GM19372 (cell line): ENCODE measurements around the gene RANBP17.
"Not testable (repeated sequence)": the region's sequence is repeated elsewhere in the genome, so short reads cannot be mapped to it uniquely, and the experiment has no call there.

Experiments used
- ATAC-seq: cut with Tn5 transposase; IDR thresholded peaks from one replicate; pipeline ENCODE4 v1.9.1; 2021; ENCODE audit warnings: mild to moderate bottlenecking, low read depth, moderate library complexity; ENCODE audit not compliant: unreplicated experiment

The RANBP17 gene

GRCh38 chr5:171283753-171284152 lies 421.9 kb downstream of the RANBP17 start:
- no peak for ATAC-seq

GRCh38 chr5:171285465-171285864 lies 423.6 kb downstream of the RANBP17 start:
- no peak for ATAC-seq

DNA sequence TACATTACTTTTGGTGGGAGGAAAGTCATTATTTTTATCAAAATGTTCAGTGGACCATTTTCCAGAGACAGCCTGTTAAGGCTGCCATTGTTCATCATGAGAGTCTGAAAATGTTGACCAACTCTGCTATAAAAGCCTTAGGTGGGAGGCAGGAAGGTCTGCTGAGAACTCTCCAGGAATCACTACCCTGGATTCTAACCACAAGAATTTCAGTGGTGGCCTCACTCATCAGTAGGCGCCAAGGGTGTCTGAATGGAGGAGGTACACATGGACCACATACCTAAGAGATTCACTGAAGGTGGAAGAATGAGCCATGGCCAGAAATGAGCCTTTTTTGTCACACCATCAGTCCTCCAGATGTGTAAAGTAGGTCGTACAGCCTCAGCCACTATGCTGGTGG lies 426.2 kb downstream of the RANBP17 start:
- no peak for ATAC-seq

GRCh38 chr5:171291371-171291770 lies 429.6 kb downstream of the RANBP17 start:
- no peak for ATAC-seq

GRCh38 chr5:171295299-171295698 lies 433.5 kb downstream of the RANBP17 start:
- no peak for ATAC-seq

DNA sequence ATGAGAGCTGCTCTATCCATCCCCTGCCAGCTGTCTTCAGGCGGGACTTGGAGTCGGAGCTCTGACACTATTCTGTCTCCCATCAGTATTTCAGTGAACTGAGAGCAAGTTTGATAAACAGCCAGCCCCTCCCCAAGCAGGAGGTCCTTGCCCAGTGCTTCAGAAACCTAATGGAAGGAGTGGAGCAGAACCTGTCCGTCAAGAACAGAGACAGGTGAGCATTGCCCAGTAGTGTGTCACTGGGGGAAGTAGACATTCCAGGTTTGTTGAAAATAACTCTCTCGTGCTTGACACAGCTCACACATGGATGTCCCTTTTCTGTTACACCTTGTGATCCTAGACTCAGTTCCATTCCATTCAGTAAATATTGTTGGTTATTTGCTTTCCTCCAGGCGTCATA lies 434.0 kb downstream of the RANBP17 start:
- ATAC-seq: no peak

DNA sequence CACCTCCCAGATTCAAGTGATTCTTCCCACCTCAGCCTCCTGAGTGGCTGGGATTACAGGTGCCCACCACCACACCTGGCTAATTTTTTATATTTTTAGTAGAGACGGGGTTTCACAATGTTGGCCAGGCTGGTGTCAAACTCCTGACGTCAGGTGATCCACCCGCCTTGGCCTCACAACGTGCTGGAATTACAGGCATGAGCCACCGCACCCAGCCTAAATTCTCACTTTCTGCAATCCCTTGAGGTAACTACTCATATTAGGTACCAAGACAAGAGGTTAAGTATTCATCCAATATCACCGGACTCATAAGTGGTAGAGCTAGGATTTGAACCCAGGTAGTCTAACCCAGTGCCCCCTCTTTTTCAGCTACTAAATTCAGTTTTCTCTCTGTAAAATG lies 436.1 kb downstream of the RANBP17 start:
- not testable (repeated sequence) for ATAC-seq

DNA sequence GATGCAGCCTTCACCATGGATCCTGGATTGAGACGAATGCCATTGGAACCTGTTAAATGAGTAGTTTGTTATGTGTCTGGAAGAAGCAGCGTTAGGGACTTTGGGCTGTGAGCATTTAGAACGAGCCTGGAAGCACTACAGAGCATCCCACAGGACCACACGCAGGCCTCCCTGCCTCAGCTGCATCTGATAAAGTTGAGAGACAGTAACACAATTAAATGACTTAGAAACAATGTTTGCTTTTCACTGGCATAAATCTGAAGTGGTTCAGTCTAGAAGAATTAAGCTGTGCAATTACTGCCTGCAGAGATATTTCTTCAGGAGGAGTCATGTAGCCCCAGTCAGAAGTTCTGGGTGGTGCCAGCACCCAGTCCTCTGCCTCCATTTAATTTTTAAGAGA lies 437.4 kb downstream of the RANBP17 start:
- ATAC-seq: no peak

- ATAC-seq: no peak
Observed at GRCh38 chr5:171299851-171300250, 438.0 kb downstream of the RANBP17 start.

DNA sequence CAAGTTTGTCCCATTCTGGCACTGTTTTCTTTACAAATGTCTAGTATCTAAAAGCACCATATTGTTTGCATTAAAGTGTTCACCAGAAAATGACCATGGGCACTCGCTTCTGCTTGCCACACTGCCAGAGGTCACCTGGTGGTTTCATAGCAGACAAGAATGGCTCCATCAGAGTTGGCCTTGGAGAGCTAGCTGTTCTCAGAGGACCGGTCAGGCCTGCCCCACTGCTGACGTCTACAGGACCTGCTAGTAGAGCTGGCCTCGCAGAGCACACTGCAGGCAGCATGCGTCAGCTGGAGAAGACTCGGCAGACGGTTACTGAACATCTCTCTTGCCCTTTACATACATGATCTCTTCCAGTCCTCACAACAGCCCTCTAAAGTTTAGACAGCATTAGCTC lies 438.5 kb downstream of the RANBP17 start:
- ATAC-seq: no peak

- no peak for ATAC-seq
Observed at GRCh38 chr5:171306166-171306565, 444.3 kb downstream of the RANBP17 start.

DNA sequence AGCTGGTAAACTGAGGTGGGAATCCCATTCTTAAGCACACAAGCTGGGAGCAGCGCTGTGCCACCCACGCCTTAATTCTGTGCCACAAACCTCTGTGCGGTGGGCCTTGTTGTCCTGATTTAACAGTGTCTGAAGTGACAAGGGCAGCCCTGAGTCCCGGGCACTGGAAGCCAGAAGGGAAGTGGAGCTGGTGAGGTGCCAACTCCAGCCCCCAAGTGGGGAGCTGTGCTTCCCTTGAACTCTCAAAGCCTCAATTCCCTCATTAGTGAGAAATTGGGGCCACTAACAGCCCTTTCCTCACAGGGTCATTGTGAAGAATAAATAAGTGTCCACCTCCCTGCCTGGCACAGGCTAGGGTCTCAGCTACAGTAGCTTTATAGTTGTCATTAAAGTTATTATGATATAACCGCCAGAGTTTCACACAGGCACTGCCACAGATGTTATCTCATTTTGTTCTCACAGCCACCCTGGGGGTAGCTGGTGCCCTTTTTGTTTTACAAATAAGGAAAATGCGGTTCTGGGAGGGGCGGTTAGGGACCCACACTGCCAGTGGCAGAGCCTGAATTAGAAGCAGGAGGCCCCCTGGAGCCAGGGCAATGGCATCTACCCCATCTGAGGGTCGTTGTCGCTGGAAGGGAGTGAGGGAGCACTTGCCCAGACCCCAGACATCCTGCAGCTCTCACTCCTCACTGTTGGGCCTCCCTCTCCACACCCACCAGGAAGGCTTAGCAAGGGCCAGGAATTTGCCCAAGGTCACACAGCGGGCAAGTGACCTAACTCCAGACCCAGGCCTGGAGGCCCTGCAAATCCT lies 445.2 kb downstream of the RANBP17 start:
- no peak for ATAC-seq

DNA sequence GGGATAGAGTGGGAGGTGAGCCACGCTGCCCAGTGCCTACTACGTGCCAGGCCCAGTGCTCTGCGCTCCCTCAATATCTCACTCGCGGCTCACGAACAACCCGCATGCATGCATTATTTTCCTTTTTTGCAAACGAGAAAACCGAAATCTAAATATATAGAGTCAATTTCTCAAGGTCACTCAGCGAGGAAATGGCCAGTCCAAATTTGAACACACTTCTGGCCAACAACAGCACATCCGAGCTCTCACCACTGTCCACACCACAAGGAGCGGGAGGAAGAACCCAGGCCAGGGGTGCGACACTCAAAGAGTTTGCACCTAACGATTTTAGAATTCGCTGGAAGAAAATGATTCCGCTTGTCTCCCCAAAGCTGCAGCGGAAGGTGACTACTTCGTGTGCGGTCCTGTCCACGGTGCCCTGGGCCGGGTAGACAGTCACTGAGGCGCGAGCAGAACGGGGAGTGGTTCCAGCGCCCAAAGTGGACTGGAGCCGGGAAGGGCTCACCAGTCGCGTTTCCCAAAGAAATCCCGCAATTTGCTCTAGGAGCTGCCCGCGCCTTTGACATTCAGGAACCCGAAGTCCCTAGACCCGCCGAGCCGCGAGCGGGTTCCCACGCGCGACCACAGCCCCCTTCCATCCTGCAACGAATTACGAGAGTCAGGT lies 446.1 kb downstream of the RANBP17 start:
- no peak for ATAC-seq

DNA sequence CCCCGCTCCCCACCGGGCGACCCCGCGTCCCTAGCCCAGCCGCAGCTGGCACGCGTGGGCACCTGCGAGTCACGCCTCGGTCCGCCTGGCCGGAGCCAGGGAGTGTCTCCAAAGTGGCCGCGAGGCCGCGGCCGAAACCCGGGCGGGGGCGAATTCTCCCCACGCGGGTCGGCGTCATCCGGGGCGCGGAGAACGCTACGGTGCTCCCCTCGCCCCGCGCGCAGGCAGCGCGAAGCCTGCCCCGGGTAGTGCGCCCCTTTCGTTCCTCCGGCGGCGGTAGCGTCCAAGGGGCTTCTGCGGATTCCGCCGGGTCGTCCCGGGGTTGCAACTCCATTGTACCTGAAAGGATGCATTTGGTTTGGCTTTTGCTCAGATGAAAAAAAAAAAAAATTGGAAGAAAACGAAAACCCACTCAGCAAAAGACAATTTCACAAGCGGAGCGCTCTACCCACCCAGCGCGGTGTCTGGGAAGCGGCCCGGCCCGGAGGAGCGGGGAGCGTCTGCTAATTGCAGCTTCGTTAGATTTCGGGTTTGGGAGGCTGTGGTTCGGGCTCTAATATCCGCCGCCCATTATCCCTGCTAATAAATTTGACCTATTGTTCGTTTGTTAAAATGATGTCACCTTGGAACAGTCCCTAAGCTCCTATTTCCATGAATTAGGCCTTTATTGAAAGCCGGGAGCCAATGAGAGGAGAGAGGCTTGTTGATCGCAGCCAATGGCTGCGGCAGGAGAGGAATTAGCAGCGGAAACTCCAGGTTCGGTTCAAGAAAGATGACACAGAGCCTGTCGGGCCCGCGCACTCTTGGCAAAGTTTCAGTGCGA lies 446.8 kb downstream of the RANBP17 start, which contains the start of gene TLX3:
Gene TLX3 (plus strand): TSS at position 796 of the 823 bp plus-strand sequence. CDS start 118 bp downstream, outside the sequence.
- no peak for ATAC-seq

GRCh38 chr5:171309276-171310211 lies 447.7 kb downstream of the RANBP17 start:
- ATAC-seq: no peak

DNA sequence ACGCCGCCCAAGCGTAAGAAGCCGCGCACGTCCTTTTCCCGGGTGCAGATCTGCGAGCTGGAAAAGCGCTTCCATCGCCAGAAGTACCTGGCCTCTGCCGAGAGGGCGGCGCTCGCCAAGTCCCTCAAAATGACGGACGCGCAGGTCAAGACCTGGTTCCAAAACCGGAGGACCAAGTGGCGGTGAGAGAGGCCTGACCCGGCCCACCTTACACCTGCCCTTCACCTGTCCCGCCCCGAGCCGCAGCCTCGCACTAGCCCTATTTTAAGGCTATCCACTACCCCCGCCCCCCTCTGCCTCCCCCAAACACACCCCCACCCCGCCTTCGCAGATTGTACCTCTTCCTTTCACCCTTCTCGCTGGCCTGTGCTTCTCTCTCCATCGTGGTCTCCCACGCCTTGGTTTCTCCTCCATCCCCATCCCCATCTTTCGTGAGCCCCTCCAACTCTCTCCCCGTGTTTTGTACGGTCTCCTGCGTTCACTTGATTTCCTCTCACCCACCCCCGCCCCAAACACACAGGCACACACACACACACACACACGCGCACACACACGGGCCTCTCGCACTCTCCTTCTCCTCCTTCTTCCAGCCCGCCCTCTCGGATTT lies 448.5 kb downstream of the RANBP17 start:
- no peak for ATAC-seq

DNA sequence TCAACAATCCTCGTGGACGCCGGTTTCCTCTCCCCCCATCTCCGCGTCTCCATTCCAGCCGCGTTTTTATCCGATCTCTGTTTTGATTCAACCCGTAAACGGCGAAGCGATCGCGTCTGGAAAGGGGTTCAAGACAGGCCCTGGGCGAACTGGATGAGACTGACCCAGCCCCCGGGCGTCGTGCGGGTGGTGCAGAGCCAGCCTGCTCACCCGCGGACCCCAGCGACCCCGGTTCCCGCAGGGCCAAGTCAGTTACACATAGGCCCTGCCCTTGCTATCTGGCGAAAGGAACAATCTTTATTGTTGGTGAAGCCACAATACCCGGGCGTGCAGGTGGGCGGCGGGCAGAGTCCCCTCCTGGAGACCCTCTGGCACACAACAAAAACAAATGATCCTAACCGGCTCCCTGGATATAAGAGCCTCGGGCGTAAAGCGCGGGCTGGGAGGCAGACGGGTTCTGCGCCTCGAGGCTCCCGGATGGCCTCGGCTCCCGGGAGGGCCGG lies 449.1 kb downstream of the RANBP17 start:
- no peak for ATAC-seq

- no peak for ATAC-seq
Observed at GRCh38 chr5:171311322-171312077, 449.7 kb downstream of the RANBP17 start.
